B cell (primary cell): ENCODE measurements around the gene HOPX.

Experiments used
- EZH2 ChIP-seq: IDR thresholded peaks from 2 replicates; pipeline ENCODE4 v1.6.1; 2012; ENCODE audit warnings: borderline replicate concordance, low read depth, mild to moderate bottlenecking, moderate library complexity, low read length; ENCODE audit not compliant: insufficient read depth, poor library complexity, severe bottlenecking
- TF ChIP-seq, protein P1 (sequence below): fragments of 200-600 bp; IDR thresholded peaks from one replicate; pipeline ENCODE4 v1.8.0; 2022; ENCODE audit warnings: antibody characterized with exemption, mild to moderate bottlenecking

DNA sequence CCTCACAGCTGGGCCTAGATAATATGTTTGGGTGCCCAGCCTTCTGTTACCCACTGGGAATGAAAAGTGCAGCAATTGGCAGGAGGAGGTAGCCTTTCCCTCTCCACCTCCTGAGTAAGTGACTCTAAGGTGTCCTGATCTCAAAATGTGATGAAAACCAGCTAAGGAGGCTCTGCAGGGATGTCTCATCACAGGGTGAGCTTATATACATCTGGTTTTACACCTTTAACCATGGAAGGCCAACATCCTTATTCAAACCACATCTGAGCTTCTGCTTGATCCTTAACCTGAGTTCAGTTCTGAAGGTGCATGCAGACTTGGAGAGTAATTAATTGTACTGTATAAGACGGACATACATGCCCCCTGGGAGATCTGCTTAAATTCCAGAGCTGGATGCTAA lies 53.7 kb downstream of the HOPX start:
- TF ChIP-seq, protein P1, sequence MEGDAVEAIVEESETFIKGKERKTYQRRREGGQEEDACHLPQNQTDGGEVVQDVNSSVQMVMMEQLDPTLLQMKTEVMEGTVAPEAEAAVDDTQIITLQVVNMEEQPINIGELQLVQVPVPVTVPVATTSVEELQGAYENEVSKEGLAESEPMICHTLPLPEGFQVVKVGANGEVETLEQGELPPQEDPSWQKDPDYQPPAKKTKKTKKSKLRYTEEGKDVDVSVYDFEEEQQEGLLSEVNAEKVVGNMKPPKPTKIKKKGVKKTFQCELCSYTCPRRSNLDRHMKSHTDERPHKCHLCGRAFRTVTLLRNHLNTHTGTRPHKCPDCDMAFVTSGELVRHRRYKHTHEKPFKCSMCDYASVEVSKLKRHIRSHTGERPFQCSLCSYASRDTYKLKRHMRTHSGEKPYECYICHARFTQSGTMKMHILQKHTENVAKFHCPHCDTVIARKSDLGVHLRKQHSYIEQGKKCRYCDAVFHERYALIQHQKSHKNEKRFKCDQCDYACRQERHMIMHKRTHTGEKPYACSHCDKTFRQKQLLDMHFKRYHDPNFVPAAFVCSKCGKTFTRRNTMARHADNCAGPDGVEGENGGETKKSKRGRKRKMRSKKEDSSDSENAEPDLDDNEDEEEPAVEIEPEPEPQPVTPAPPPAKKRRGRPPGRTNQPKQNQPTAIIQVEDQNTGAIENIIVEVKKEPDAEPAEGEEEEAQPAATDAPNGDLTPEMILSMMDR, result no peak
- TF ChIP-seq EZH2, result no peak
